Pancreas (tissue), 10 donors: ENCODE data around the gene DIP2C. TPM values are rescaled to one million over a fixed set of nuclear protein-coding genes. Genes with fewer than 3 reads are reported as not detected.

Experiments used
- ATAC-seq, 4 donors: fragments of 200-7000 bp; cut with Tn5 transposase; one replicate each; pipeline versions ENCODE4 v1.8.0 to v1.9.1; 2020; ENCODE audit warnings: mild to moderate bottlenecking in 4 of 4, moderate library complexity in 4 of 4
- DNase-seq, 6 donors: peaks; one replicate each; pipeline ENCODE4 v3.0.0-alpha.2; 2020
- FAIRE-seq: peaks from 2 replicates; lab custom pipeline; 2012; peaks lifted over from hg19 to GRCh38; lab: Jason Lieb, UNC
- H3K27ac ChIP-seq, 4 donors: fragments of 200-600 bp; sonication (generic); 1 replicate in 3 of 4; 2 replicates in 1 of 4; pipeline versions ENCODE4 v1.5.0 to v1.8.0; 2020
- H3K27me3 ChIP-seq, 4 donors: fragments of 200-600 bp; one replicate each; pipeline ENCODE4 v1.8.0; 2021
- H3K36me3 ChIP-seq, 3 donors: fragments of 200-600 bp; sonication (generic) in 1 of 3; one replicate each; pipeline versions ENCODE4 v1.5.0 to v1.8.0; 2020 to 2021
- H3K4me1 ChIP-seq, 3 donors: fragments of 200-600 bp; one replicate each; pipeline ENCODE4 v1.8.0; 2021
- H3K4me3 ChIP-seq, 4 donors: fragments of 200-600 bp; sonication (generic) in 2 of 4; one replicate each; pipeline versions ENCODE4 v1.5.0 to v1.8.0; 2020 to 2021
- H3K9me3 ChIP-seq, 4 donors: fragments of 200-600 bp; one replicate each; pipeline ENCODE4 v1.8.0; 2021
- CTCF ChIP-seq, 4 donors: fragments of 200-600 bp; sonication (generic) in 3 of 4; IDR thresholded peaks; one replicate each; pipeline versions ENCODE4 v1.5.0 to v1.8.0; 2021; ENCODE audit warnings: antibody characterized with exemption in 4 of 4
- WGBS, 2 donors: extraction: QIAGEN DNeasy Blood & Tissue Kit; methylation state at CpG; one replicate each; pipeline ENCODE4 v1.1.7; 2013; 5-methylcytosine and 5-hydroxymethylcytosine counted together
- intact Hi-C, 3 donors: fragments of 100-400 bp; cut with DNase I; formaldehyde crosslinking; loops; one replicate each; pipeline versions ENCODE4 v1.11.1 to v1.14.2; 2022
- polyA plus RNA-seq, 2 donors: library from polyadenylated mRNA; stranded (reverse); fragments of 200-250 nt; gene quantifications; one replicate each; pipeline ENCODE4 v1.2.3, GENCODE V29; 2013
- total RNA-seq, 6 donors: library from RNA; stranded (reverse); fragmentation: NEBNext Ultra II Directional in 4 of 6; extraction: Animal tissue kit (Norgen Biotek cat#: 25700) in 4 of 6; gene quantifications; one replicate each; pipeline versions ENCODE4 v1.2.1 to v1.2.4, GENCODE V29; 2021 to 2023
- donor health status: healthy with polysubstance abuse.
- donor health status: DM: no; HTN: no; CAD: no; lungs with moderate emphysema.
- donor health status: DM: no; HTN: no; CAD: no.
- donor health status: control.
- donor health status: control.
- donor health status: Bipolar disorder and iron deficiency.
- donor health status: DM: yes; HTN: yes; CAD: no.
- donor health status: DM: no; HTN: no; CAD: no.
- donor health status: DM: no; HTN: no; CAD: no.
- donor health status: DM: yes; HTN: yes; CAD: no.

Gene DIP2C
- total and polyA plus RNA-seq, 8 donors = 4.3 to 11.8 (median 7.3) TPM

- Histone ChIP-seq H3K36me3 (no peaks in the 10 kb centered on the region), H3K4me1 (peaks cover 0 to 5% (median 0%) of the 10 kb centered on the region in 3 donors), H3K4me3 (no peak overlapping the region), H3K9me3 (no peaks in the 10 kb centered on the region), H3K27me3 (no peaks in the 10 kb centered on the region), H3K27ac (no peak overlapping the region)
- WGBS, 2 donors = 93% methylated on average over 22 of the region's 22 CpGs
- intact Hi-C loops = no loop called here
- peak in 2 of 4 donors; percentile 43 to 46 for ATAC-seq
- TF ChIP-seq CTCF (IDR thresholded peaks at IDR 0.05) = no peak
- no peak for DNase-seq
- no peak for FAIRE-seq
Measured at GRCh38 chr10:566241-566885, 123.1 kb downstream of the DIP2C start.

GRCh38 chr10:565676-566075 lies 123.8 kb downstream of the DIP2C start:
- intact Hi-C loops = no loop called here
- TF ChIP-seq CTCF (IDR thresholded peaks at IDR 0.05) = no peak
- peaks cover 0 to 10% (median 6%) of the 10 kb centered on the region in 3 donors for H3K4me1 ChIP-seq
- no peaks in the 10 kb centered on the region for H3K9me3 ChIP-seq
- H3K4me3 ChIP-seq = no peak overlapping the region
- no peak for ATAC-seq
- no peak for FAIRE-seq
- WGBS, 2 donors = 91 to 94% methylated on average over 13 of the region's 13 CpGs
- no peak overlapping the region for H3K27ac ChIP-seq
- DNase-seq = no peak
- no peaks in the 10 kb centered on the region for H3K36me3 ChIP-seq
- no peaks in the 10 kb centered on the region for H3K27me3 ChIP-seq

- H3K9me3 ChIP-seq = no peaks in the 10 kb centered on the region
- DNase-seq (no peak), FAIRE-seq (no peak), ATAC-seq (no peak)
- WGBS, 2 donors = 94 to 98% methylated on average over 5 of the region's 5 CpGs
- H3K27me3 ChIP-seq = no peaks in the 10 kb centered on the region
- H3K27ac ChIP-seq = no peak overlapping the region
- H3K4me3 ChIP-seq = no peak overlapping the region
- H3K4me1 ChIP-seq = peaks cover 3 to 15% (median 9%) of the 10 kb centered on the region in 3 donors
- TF ChIP-seq CTCF (IDR thresholded peaks at IDR 0.05) = no peak
- no peaks in the 10 kb centered on the region for H3K36me3 ChIP-seq
- intact Hi-C loops = no loop called here
Measured at GRCh38 chr10:565146-565545, 124.3 kb downstream of the DIP2C start.

GRCh38 chr10:563827-564226 lies 125.6 kb downstream of the DIP2C start:
- DNase-seq = no peak
- Histone ChIP-seq H3K27ac (no peak overlapping the region), H3K4me3 (no peak overlapping the region), H3K27me3 (no peaks in the 10 kb centered on the region), H3K9me3 (no peaks in the 10 kb centered on the region), H3K4me1 (peaks cover 14 to 24% (median 18%) of the 10 kb centered on the region in 3 donors), H3K36me3 (no peaks in the 10 kb centered on the region)
- FAIRE-seq = no peak
- ATAC-seq = no peak
- WGBS, 2 donors = 85 to 97% methylated on average over 5 of the region's 5 CpGs
- intact Hi-C loops = no loop called here
- TF ChIP-seq CTCF (IDR thresholded peaks at IDR 0.05) = no peak

GRCh38 chr10:562142-562541 lies 127.3 kb downstream of the DIP2C start:
- no peak for DNase-seq
- Histone ChIP-seq H3K27ac (no peak overlapping the region), H3K9me3 (no peaks in the 10 kb centered on the region), H3K4me3 (no peak overlapping the region), H3K4me1 (peaks cover 14 to 24% (median 18%) of the 10 kb centered on the region in 3 donors), H3K27me3 (no peaks in the 10 kb centered on the region), H3K36me3 (no peaks in the 10 kb centered on the region)
- 86 to 87% methylated on average over 4 of the region's 4 CpGs for WGBS, 2 donors
- ATAC-seq = no peak
- no peak for FAIRE-seq
- intact Hi-C loops = no loop called here
- no peak for TF ChIP-seq CTCF (IDR thresholded peaks at IDR 0.05)
